H1 (cell line): ENCODE results near the gene PSME1. TPM values are rescaled to one million over a fixed set of nuclear protein-coding genes. Genes with fewer than 3 reads are reported as not detected.

Experiments used
- CTCF ChIA-PET: fragments of 300-600 bp; sonication (Branson Sonifier 250); formaldehyde crosslinking; loops from one replicate; lab custom pipeline; 2021; ENCODE audit not compliant: partially characterized antibody; lab: Charles Lee
- POLR2A ChIA-PET: fragments of 300-600 bp; sonication (Branson Sonifier 250); formaldehyde crosslinking; loops from one replicate; lab custom pipeline; 2021; ENCODE audit warnings: inconsistent platforms; ENCODE audit not compliant: partially characterized antibody; lab: Charles Lee
- DNase-seq, 2 experiments: peaks; one replicate each; pipeline versions ENCODE4 v3.0.0 to v3.0.0-alpha.2; 2010 to 2022; ENCODE audit warnings: low spot score in 2 of 2, low read depth in 1 of 2, mixed read lengths in 1 of 2
- FAIRE-seq: peaks from 2 replicates; lab custom pipeline; 2011; peaks lifted over from hg19 to GRCh38; lab: Jason Lieb, UNC
- H2AFZ ChIP-seq: 2 replicates; pipeline ENCODE4 v1.8.1; 2012; ENCODE audit warnings: low read length, inconsistent platforms
- H2AK5ac ChIP-seq: 2 replicates; pipeline ENCODE4 v1.6.1; 2013; ENCODE audit warnings: low read depth, low read length
- H2BK120ac ChIP-seq: replicated peaks from 2 replicates; pipeline ENCODE3; 2013; ENCODE audit warnings: low read depth, low read length, inconsistent platforms
- H2BK12ac ChIP-seq: 2 replicates; pipeline ENCODE4 v1.6.1; 2013; ENCODE audit warnings: low read depth, low read length
- H2BK15ac ChIP-seq: 2 replicates; pipeline ENCODE4 v1.6.1; 2013; ENCODE audit warnings: low read length
- H2BK20ac ChIP-seq: 2 replicates; pipeline ENCODE4 v1.6.1; 2013; ENCODE audit warnings: low read length
- H2BK5ac ChIP-seq: 2 replicates; pipeline ENCODE4 v1.6.1; 2013; ENCODE audit warnings: low read depth, low read length
- H3K14ac ChIP-seq: 2 replicates; pipeline ENCODE4 v1.6.1; 2013; ENCODE audit warnings: inconsistent platforms; ENCODE audit not compliant: insufficient read length
- H3K18ac ChIP-seq: 2 replicates; pipeline ENCODE4 v1.6.1; 2013; ENCODE audit warnings: low read length; ENCODE audit errors: extremely low read depth
- H3K23ac ChIP-seq: 2 replicates; pipeline ENCODE4 v1.6.1; 2013; ENCODE audit warnings: inconsistent platforms; ENCODE audit not compliant: insufficient read length
- H3K23me2 ChIP-seq: 2 replicates; pipeline ENCODE4 v1.6.1; 2013; ENCODE audit warnings: low read depth, low read length
- H3K27ac ChIP-seq: 2 replicates; pipeline ENCODE4 v1.6.1; 2011; ENCODE audit warnings: low read depth, low read length, inconsistent platforms
- H3K27me3 ChIP-seq, 4 experiments: replicated peaks in 1 of 4; 1 replicate in 1 of 4; 2 replicates in 3 of 4; pipeline versions ENCODE4 v1.6.1 to v1.8.1; 2011 to 2013; ENCODE audit warnings: low read length in 3 of 4, mild to moderate bottlenecking in 3 of 4, inconsistent platforms in 2 of 4, mixed read lengths in 2 of 4, moderate library complexity in 1 of 4; ENCODE audit not compliant: control insufficient read depth in 3 of 4, insufficient read depth in 3 of 4; ENCODE audit errors: extremely low read depth in 1 of 4
- H3K36me3 ChIP-seq, 4 experiments: 2 replicates each; pipeline versions ENCODE4 v1.6.1 to v1.8.1; 2011 to 2013; ENCODE audit warnings: mild to moderate bottlenecking in 4 of 4, low read length in 3 of 4, moderate library complexity in 2 of 4, control low read depth in 1 of 4, inconsistent platforms in 1 of 4; ENCODE audit not compliant: insufficient read depth in 4 of 4, control insufficient read depth in 2 of 4
- H3K4ac ChIP-seq: replicated peaks from 2 replicates; pipeline ENCODE3; 2013; ENCODE audit warnings: low read length, low read depth, mixed read lengths, inconsistent platforms; ENCODE audit not compliant: insufficient read length
- H3K4me1 ChIP-seq, 4 experiments: replicated peaks in 1 of 4; 1 replicate in 1 of 4; 2 replicates in 3 of 4; pipeline versions ENCODE4 v1.6.1 to v1.8.1; 2011 to 2013; ENCODE audit warnings: low read length in 3 of 4, inconsistent platforms in 2 of 4, mixed read lengths in 1 of 4; ENCODE audit not compliant: insufficient read depth in 4 of 4, control insufficient read depth in 3 of 4
- H3K4me2 ChIP-seq, 2 experiments: 2 replicates each; pipeline versions ENCODE4 v1.6.1 to v1.8.1; 2011 to 2013; ENCODE audit warnings: low read depth in 2 of 2, low read length in 2 of 2, control low read depth in 1 of 2, inconsistent platforms in 1 of 2, mild to moderate bottlenecking in 1 of 2; ENCODE audit not compliant: insufficient read depth in 1 of 2
- H3K4me3 ChIP-seq, 4 experiments: fragments of 200-600, 300-600 bp in 1 of 4; sonication (generic), shearing (Covaris generic), sonication (Bioruptor Twin) in 1 of 4; 2 replicates each; pipeline versions ENCODE4 v1.5.1 to v1.8.1; 2011 to 2016; ENCODE audit warnings: low read length in 4 of 4, low read depth in 3 of 4, control low read depth in 2 of 4, inconsistent platforms in 2 of 4, mild to moderate bottlenecking in 2 of 4, mixed read lengths in 1 of 4, moderate library complexity in 1 of 4; ENCODE audit not compliant: insufficient read depth in 2 of 4; ENCODE audit errors: extremely low read depth in 1 of 4
- H3K56ac ChIP-seq: replicated peaks from 2 replicates; pipeline ENCODE3; 2013; ENCODE audit warnings: low read depth, mild to moderate bottlenecking, mixed read lengths, low read length, inconsistent platforms; ENCODE audit not compliant: insufficient read length
- H3K79me1 ChIP-seq: 2 replicates; pipeline ENCODE4 v1.6.1; 2013; ENCODE audit warnings: low read depth, low read length, control low read depth
- H3K79me2 ChIP-seq, 2 experiments: 2 replicates each; pipeline versions ENCODE4 v1.6.1 to v1.8.1; 2012 to 2013; ENCODE audit warnings: low read length in 2 of 2, mild to moderate bottlenecking in 2 of 2, inconsistent platforms in 1 of 2; ENCODE audit not compliant: insufficient read depth in 2 of 2, control insufficient read depth in 1 of 2
- H3K9ac ChIP-seq, 4 experiments: replicated peaks in 1 of 4; 1 replicate in 1 of 4; 2 replicates in 3 of 4; pipeline versions ENCODE4 v1.6.1 to v1.8.1; 2011 to 2013; ENCODE audit warnings: low read depth in 3 of 4, low read length in 3 of 4, control low read depth in 2 of 4, mild to moderate bottlenecking in 2 of 4, moderate library complexity in 2 of 4, inconsistent platforms in 1 of 4; ENCODE audit errors: extremely low read depth in 1 of 4
- H3K9me3 ChIP-seq, 2 experiments: 2 replicates each; pipeline versions ENCODE4 v1.6.1 to v1.8.1; 2012 to 2013; ENCODE audit warnings: mild to moderate bottlenecking in 2 of 2, moderate library complexity in 2 of 2, control low read depth in 1 of 2, inconsistent platforms in 1 of 2, low read depth in 1 of 2, low read length in 1 of 2, mixed read lengths in 1 of 2; ENCODE audit not compliant: insufficient read depth in 2 of 2
- H4K20me1 ChIP-seq, 2 experiments: replicated peaks in 1 of 2; 2 replicates each; pipeline versions ENCODE3 to v1.8.1; 2011 to 2013; ENCODE audit warnings: inconsistent platforms in 2 of 2, low read length in 2 of 2, mild to moderate bottlenecking in 1 of 2; ENCODE audit not compliant: insufficient read depth in 2 of 2, control insufficient read depth in 1 of 2
- H4K5ac ChIP-seq: 2 replicates; pipeline ENCODE4 v1.6.1; 2013; ENCODE audit warnings: low read length, low read depth, mixed read lengths, inconsistent platforms; ENCODE audit not compliant: insufficient read length
- H4K8ac ChIP-seq: 2 replicates; pipeline ENCODE4 v1.8.0; 2013; ENCODE audit warnings: mild to moderate bottlenecking, moderate library complexity, low read length, inconsistent platforms; ENCODE audit not compliant: insufficient read depth; ENCODE audit errors: extremely low read depth
- H4K91ac ChIP-seq: replicated peaks from 2 replicates; pipeline ENCODE3; 2013; ENCODE audit warnings: low read length, mixed read lengths, inconsistent platforms; ENCODE audit not compliant: insufficient read length
- RBBP5 ChIP-seq: IDR thresholded peaks from 2 replicates; pipeline ENCODE4 v1.7.1; 2012; ENCODE audit warnings: low read depth, mild to moderate bottlenecking, inconsistent platforms, low read length, moderate library complexity, borderline replicate concordance
- WGBS, 2 experiments: shearing (Covaris generic) in 1 of 2; methylation state at CpG; one replicate each; pipeline versions ENCODE4 v1.1.6 to v1.1.7; 2013 to 2015; ENCODE audit warnings: low lambda C conversion rate in 2 of 2, mixed read lengths in 2 of 2, inconsistent platforms in 1 of 2, low coverage in 1 of 2, missing lambda C conversion rate in 1 of 2; ENCODE audit not compliant: insufficient replicate concordance in 2 of 2, insufficient coverage in 1 of 2, insufficient read length in 1 of 2; ENCODE audit errors: extremely low coverage in 1 of 2, missing lambda C conversion rate in 1 of 2; 5-methylcytosine and 5-hydroxymethylcytosine counted together
- polyA plus RNA-seq, 7 experiments: library from polyadenylated mRNA; depleted of rRNA in 3 of 7; stranded (reverse) in 5 of 7; unstranded in 2 of 7; fragments of >200 nt in 5 of 7; fragments of 200-250 nt in 2 of 7; gene quantifications; 1 replicate in 5 of 7; 2 replicates in 1 of 7; 4 replicates in 1 of 7; pipeline versions ENCODE4 v1.2.1 to v1.2.3, GENCODE V29; 2011 to 2013; ENCODE audit warnings: missing spikeins in 2 of 7, mixed read lengths in 2 of 7
- total RNA-seq: library from RNA; stranded (reverse); fragmentation: NEBNext Ultra II Directional; extraction: Animal tissue kit (Norgen Biotek cat#: 25700); gene quantifications from 2 replicates; pipeline ENCODE4 v1.2.1, GENCODE V29; 2021

The PSME1 gene
- total and polyA plus RNA-seq, 2 of the 8 experiments (the other 6 are each of a cell fraction or from before 2014, with no cell fraction given), result 74.9 to 85.9 TPM

DNA sequence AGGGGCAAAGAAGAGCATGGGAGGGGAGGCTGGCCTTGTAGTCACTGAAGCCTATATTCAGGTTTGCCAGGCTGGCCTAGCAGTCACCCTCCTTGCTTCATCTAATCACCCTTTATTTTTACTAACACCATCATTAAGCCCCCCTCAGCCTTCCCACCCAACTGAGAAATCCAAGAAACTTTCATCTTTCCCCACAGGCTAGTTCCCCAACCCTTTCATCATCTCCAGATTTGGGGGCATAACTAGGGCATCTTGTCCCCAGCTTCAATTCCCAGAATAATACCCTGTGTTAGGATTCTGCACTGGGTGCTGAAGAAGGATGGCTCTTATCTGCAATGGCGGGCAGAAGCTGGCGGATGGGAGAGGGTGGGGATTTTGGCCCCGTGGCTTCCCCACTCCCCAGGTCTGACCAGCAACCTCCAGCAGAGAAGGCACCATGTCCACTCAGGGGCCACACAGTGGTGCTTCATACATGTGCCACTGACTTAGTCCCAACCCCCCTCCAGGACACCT lies 35.0 kb upstream of the PSME1 start:
- Histone ChIP-seq H4K91ac (no peak overlapping the region), H3K56ac (no peak overlapping the region), H2BK120ac (no peak overlapping the region), H3K9ac (no peak overlapping the region), H3K27me3 (no peaks in the 10 kb centered on the region), H2BK20ac (no peak overlapping the region), H3K27ac (no peak overlapping the region), H3K9me3 (peaks cover 7% of the 10 kb centered on the region in 2 experiments; a peak in 3 of 4 replicates), H3K4me1 (no peaks in the 10 kb centered on the region), H3K18ac (no peak overlapping the region), H2BK15ac (no peak overlapping the region), H3K4me2 (no peak overlapping the region), H2AFZ (no peak overlapping the region), H3K14ac (no peak overlapping the region), H2BK5ac (no peak overlapping the region), H3K23me2 (no peaks in the 10 kb centered on the region), H2BK12ac (no peak overlapping the region), H3K79me1 (peaks cover 5% of the 10 kb centered on the region), H4K8ac (no peak overlapping the region; the same call in 1 of the 2 replicates), H4K20me1 (peaks cover 7 to 11% of the 10 kb centered on the region in 2 experiments), H3K4ac (no peak overlapping the region), H3K4me3 (no peak overlapping the region), H3K23ac (no peak overlapping the region), H3K36me3 (peaks cover 9 to 76% (median 47%) of the 10 kb centered on the region in 4 experiments; a peak in 7 of 8 replicates), H4K5ac (no peak overlapping the region), H3K79me2 (peaks cover 0 to 6% of the 10 kb centered on the region in 2 experiments; a peak in 1 of 4 replicates), H2AK5ac (no peak overlapping the region)
- DNase-seq, result no peak
- POLR2A ChIA-PET, result interaction anchor here (0.9 to 23.9 kb wide), 16 partner anchors 7 to 102 kb away, joined by 3 to 626 read pairs (median 8); partner anchors contain the start of genes CARMIL3, CPNE6, DCAF11 and EMC9
- TF ChIP-seq RBBP5, result no peak
- no peak for FAIRE-seq
- WGBS, 2 experiments, result 91% methylated on average over 3 of the region's 3 CpGs; no CpG with 5 or more reads in 1 of the 2 experiments
- CTCF ChIA-PET, result interaction anchor here (1.2 to 12.2 kb wide), 4 partner anchors 7 to 44 kb away, joined by 4 to 160 read pairs (median 74); partner anchors contain the start of gene PCK2
